ENCODE results near the gene TLR5. TPM values are rescaled to one million over a fixed set of nuclear protein-coding genes. Genes with fewer than 3 reads are reported as not detected.

TLR5 gene
- polyA plus RNA-seq, 1 of the 3 experiments (the other 2 are of a cell fraction) = not detected

GRCh38 chr1:223059526-223059925 lies 83.5 kb downstream of the TLR5 start:
- ChIA-PET POLR2A (no interaction called here), CTCF (interaction anchor here (1.1 to 1.5 kb wide), 2 partner anchors 64 to 624 kb away, joined by 3 to 4 read pairs; no protein-coding TSS in a partner anchor)
- H3F3A ChIP-seq (replicated peaks; ENCODE audit: insufficient read depth) = no peaks in the 10 kb centered on the region

More at GRCh38 chr1:223059526-223059925, 83.5 kb downstream of the TLR5 start:
- Histone ChIP-seq H4K20me1 (ENCODE audit: insufficient read depth) (no peaks in the 10 kb centered on the region), H2AFZ (ENCODE audit: low read depth) (no peak overlapping the region), H3K4me1 (ENCODE audit: control insufficient read depth in 1 of 2, insufficient read depth in 2 of 2, low read depth in 1 of 2, low read length in 1 of 2) (no peaks in the 10 kb centered on the region), H3K27me3 (ENCODE audit: insufficient read depth) (peaks cover 11% of the 10 kb centered on the region; the same call in 1 of the 2 replicates), H3K4me3 (ENCODE audit: low read depth in 2 of 2, low read length in 1 of 2) (no peak overlapping the region), H3K9me2 (no peaks in the 10 kb centered on the region), H3K79me2 (ENCODE audit: insufficient read depth) (no peaks in the 10 kb centered on the region), H3K4me2 (no peak overlapping the region), H3K9me3 (no peaks in the 10 kb centered on the region), H3K36me3 (replicated peaks in 1 of 2; ENCODE audit: control insufficient read depth in 1 of 2, insufficient read depth in 2 of 2, low read length in 1 of 2) (no peaks in the 10 kb centered on the region), H3K9ac (no peak overlapping the region), H3K27ac (ENCODE audit: low read depth in 2 of 2, low read length in 1 of 2) (no peak overlapping the region)
- DNase-seq = no peak
- 63% methylated on average over 5 of the region's 9 CpGs for WGBS (ENCODE audit: low lambda C conversion rate)
- no peak for TF ChIP-seq TEAD4 (IDR thresholded peaks at IDR 0.05; ENCODE audit: borderline replicate concordance, insufficient read depth)
- TF ChIP-seq, protein P1, sequence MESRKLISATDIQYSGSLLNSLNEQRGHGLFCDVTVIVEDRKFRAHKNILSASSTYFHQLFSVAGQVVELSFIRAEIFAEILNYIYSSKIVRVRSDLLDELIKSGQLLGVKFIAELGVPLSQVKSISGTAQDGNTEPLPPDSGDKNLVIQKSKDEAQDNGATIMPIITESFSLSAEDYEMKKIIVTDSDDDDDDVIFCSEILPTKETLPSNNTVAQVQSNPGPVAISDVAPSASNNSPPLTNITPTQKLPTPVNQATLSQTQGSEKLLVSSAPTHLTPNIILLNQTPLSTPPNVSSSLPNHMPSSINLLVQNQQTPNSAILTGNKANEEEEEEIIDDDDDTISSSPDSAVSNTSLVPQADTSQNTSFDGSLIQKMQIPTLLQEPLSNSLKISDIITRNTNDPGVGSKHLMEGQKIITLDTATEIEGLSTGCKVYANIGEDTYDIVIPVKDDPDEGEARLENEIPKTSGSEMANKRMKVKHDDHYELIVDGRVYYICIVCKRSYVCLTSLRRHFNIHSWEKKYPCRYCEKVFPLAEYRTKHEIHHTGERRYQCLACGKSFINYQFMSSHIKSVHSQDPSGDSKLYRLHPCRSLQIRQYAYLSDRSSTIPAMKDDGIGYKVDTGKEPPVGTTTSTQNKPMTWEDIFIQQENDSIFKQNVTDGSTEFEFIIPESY (IDR thresholded peaks at IDR 0.05; ENCODE audit: borderline replicate concordance, low read depth) = no peak
- TF ChIP-seq MEF2A (IDR thresholded peaks at IDR 0.05; ENCODE audit: borderline replicate concordance, low read depth) = no peak
- TF ChIP-seq RCOR1 (IDR thresholded peaks at IDR 0.05; ENCODE audit: low read length) = no peak
- no peak for TF ChIP-seq FOSL2 (IDR thresholded peaks at IDR 0.05; ENCODE audit: borderline replicate concordance, low read depth)
- no peak for TF ChIP-seq RFX5 (IDR thresholded peaks at IDR 0.05; ENCODE audit: low read length)
- no peak for TF ChIP-seq ELF1 (IDR thresholded peaks at IDR 0.05)
- no peak for TF ChIP-seq GABPA (IDR thresholded peaks at IDR 0.05; ENCODE audit: low read depth)
- TF ChIP-seq, protein P2, sequence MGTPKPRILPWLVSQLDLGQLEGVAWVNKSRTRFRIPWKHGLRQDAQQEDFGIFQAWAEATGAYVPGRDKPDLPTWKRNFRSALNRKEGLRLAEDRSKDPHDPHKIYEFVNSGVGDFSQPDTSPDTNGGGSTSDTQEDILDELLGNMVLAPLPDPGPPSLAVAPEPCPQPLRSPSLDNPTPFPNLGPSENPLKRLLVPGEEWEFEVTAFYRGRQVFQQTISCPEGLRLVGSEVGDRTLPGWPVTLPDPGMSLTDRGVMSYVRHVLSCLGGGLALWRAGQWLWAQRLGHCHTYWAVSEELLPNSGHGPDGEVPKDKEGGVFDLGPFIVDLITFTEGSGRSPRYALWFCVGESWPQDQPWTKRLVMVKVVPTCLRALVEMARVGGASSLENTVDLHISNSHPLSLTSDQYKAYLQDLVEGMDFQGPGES (IDR thresholded peaks at IDR 0.05; ENCODE audit: low read depth, low read length) = no peak
- TF ChIP-seq, protein P3, sequence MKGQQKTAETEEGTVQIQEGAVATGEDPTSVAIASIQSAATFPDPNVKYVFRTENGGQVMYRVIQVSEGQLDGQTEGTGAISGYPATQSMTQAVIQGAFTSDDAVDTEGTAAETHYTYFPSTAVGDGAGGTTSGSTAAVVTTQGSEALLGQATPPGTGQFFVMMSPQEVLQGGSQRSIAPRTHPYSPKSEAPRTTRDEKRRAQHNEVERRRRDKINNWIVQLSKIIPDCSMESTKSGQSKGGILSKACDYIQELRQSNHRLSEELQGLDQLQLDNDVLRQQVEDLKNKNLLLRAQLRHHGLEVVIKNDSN (IDR thresholded peaks at IDR 0.05; ENCODE audit: borderline replicate concordance, low read depth) = no peak

Other genes starting within 250 kb of the TLR5 start
- gene SUSD4, start 220.9 kb upstream of the TLR5 start, polyA plus RNA-seq (2012; rRNA removed) = 0.21 and 0.31 TPM in 2 replicates